H9 (cell line): Measurements from ENCODE around the gene EEF1E1. TPM values are rescaled to one million over a fixed set of nuclear protein-coding genes. Genes with fewer than 3 reads are reported as not detected.

ENCODE experiments used
- DNase-seq: peaks from one replicate; pipeline ENCODE4 v3.0.0-alpha.2; 2017
- H2AFZ ChIP-seq: one replicate; pipeline ENCODE4 v1.6.1; 2013; ENCODE audit warnings: mild to moderate bottlenecking, low read length, control low read depth, moderate library complexity
- H2AK5ac ChIP-seq: 2 replicates; pipeline ENCODE4 v1.6.1; 2013; ENCODE audit warnings: low read length, control low read depth, mixed read lengths; ENCODE audit not compliant: insufficient read length
- H2BK120ac ChIP-seq: one replicate; pipeline ENCODE4 v1.6.1; 2013; ENCODE audit warnings: low read depth, mild to moderate bottlenecking, low read length, control low read depth, inconsistent platforms; ENCODE audit not compliant: poor library complexity, severe bottlenecking
- H2BK12ac ChIP-seq: 2 replicates; pipeline ENCODE4 v1.6.1; 2013; ENCODE audit warnings: low read length, control low read depth, mixed read lengths, low read depth; ENCODE audit not compliant: insufficient read length
- H2BK15ac ChIP-seq: 2 replicates; pipeline ENCODE4 v1.6.1; 2013; ENCODE audit warnings: low read depth, low read length, control low read depth
- H2BK20ac ChIP-seq: one replicate; pipeline ENCODE4 v1.6.1; 2013; ENCODE audit warnings: low read depth, mild to moderate bottlenecking, low read length, control low read depth, inconsistent platforms; ENCODE audit not compliant: poor library complexity, severe bottlenecking
- H2BK5ac ChIP-seq: 2 replicates; pipeline ENCODE4 v1.6.1; 2013; ENCODE audit warnings: low read length, control low read depth, mixed read lengths; ENCODE audit not compliant: insufficient read length
- H3K14ac ChIP-seq: 2 replicates; pipeline ENCODE4 v1.6.1; 2013; ENCODE audit warnings: low read length, control low read depth; ENCODE audit not compliant: insufficient read depth
- H3K18ac ChIP-seq: 2 replicates; pipeline ENCODE4 v1.6.1; 2013; ENCODE audit warnings: low read depth, mild to moderate bottlenecking, mixed read lengths, low read length, control low read depth; ENCODE audit not compliant: insufficient read length
- H3K23ac ChIP-seq: 2 replicates; pipeline ENCODE4 v1.6.1; 2013; ENCODE audit warnings: low read length, control low read depth, mixed read lengths, low read depth; ENCODE audit not compliant: insufficient read length
- H3K23me2 ChIP-seq: 2 replicates; pipeline ENCODE4 v1.6.1; 2013; ENCODE audit warnings: low read depth, mild to moderate bottlenecking, mixed read lengths, low read length, control low read depth; ENCODE audit not compliant: insufficient read length, poor library complexity, severe bottlenecking
- H3K27ac ChIP-seq: 2 replicates; pipeline ENCODE4 v1.5.1; 2013; ENCODE audit warnings: low read length, control low read depth, mixed read lengths, low read depth; ENCODE audit not compliant: insufficient read length
- H3K27me3 ChIP-seq: 2 replicates; pipeline ENCODE4 v1.6.1; 2013; ENCODE audit warnings: low read length, control low read depth, inconsistent platforms; ENCODE audit not compliant: insufficient read depth
- H3K4ac ChIP-seq: 2 replicates; pipeline ENCODE4 v1.6.1; 2013; ENCODE audit warnings: low read depth, mild to moderate bottlenecking, control low read depth, inconsistent platforms, low read length, moderate library complexity
- H3K4me1 ChIP-seq: 2 replicates; pipeline ENCODE4 v1.6.1; 2013; ENCODE audit warnings: low read length, control low read depth, inconsistent platforms; ENCODE audit not compliant: insufficient read depth
- H3K4me2 ChIP-seq: 2 replicates; pipeline ENCODE4 v1.6.1; 2013; ENCODE audit warnings: low read length, control low read depth, mixed read lengths; ENCODE audit not compliant: insufficient read length, insufficient read depth
- H3K56ac ChIP-seq: 2 replicates; pipeline ENCODE4 v1.6.1; 2013; ENCODE audit warnings: low read depth, mild to moderate bottlenecking, mixed read lengths, low read length, control low read depth; ENCODE audit not compliant: insufficient read length
- H3K79me1 ChIP-seq: 2 replicates; pipeline ENCODE4 v1.6.1; 2013; ENCODE audit warnings: low read depth, mild to moderate bottlenecking, moderate library complexity, low read length, control low read depth, inconsistent platforms; ENCODE audit not compliant: insufficient read depth, poor library complexity, severe bottlenecking
- H3K79me2 ChIP-seq: 2 replicates; pipeline ENCODE4 v1.6.1; 2013; ENCODE audit warnings: low read length, control low read depth, inconsistent platforms; ENCODE audit not compliant: insufficient read depth
- H3K9ac ChIP-seq: 2 replicates; pipeline ENCODE4 v1.6.1; 2013; ENCODE audit warnings: low read length, control low read depth, mixed read lengths; ENCODE audit not compliant: insufficient read length; ENCODE audit errors: extremely low read depth
- H3K9me3 ChIP-seq: one replicate; pipeline ENCODE4 v1.6.1; 2013; ENCODE audit warnings: low read depth, low read length, inconsistent platforms; ENCODE audit not compliant: control insufficient read depth
- H3T11ph ChIP-seq: one replicate; pipeline ENCODE4 v1.6.1; 2013; ENCODE audit warnings: mild to moderate bottlenecking, low read length, control low read depth, inconsistent platforms
- H4K20me1 ChIP-seq: one replicate; pipeline ENCODE4 v1.6.1; 2013; ENCODE audit not compliant: control insufficient read depth, insufficient read length, insufficient read depth
- H4K5ac ChIP-seq: 2 replicates; pipeline ENCODE4 v1.6.1; 2013; ENCODE audit warnings: low read depth, mild to moderate bottlenecking, mixed read lengths, low read length, control low read depth; ENCODE audit not compliant: insufficient read length
- H4K8ac ChIP-seq: replicated peaks from 2 replicates; pipeline ENCODE4 v1.6.1; 2013; ENCODE audit warnings: low read length, control low read depth, mixed read lengths, low read depth; ENCODE audit not compliant: insufficient read length
- H4K91ac ChIP-seq: 2 replicates; pipeline ENCODE4 v1.6.1; 2013; ENCODE audit warnings: low read depth, mild to moderate bottlenecking, moderate library complexity, mixed read lengths, low read length, control low read depth; ENCODE audit not compliant: insufficient read length
- H3K27ac Mint-ChIP-seq, 3 experiments: 2 replicates in 2 of 3; 3 replicates in 1 of 3; pipeline ENCODE4 v1.8.0; 2020 to 2021; ENCODE audit warnings: mixed read lengths in 3 of 3, mild to moderate bottlenecking in 1 of 3, moderate library complexity in 1 of 3
- H3K27me3 Mint-ChIP-seq: 2 replicates; pipeline ENCODE4 v1.8.0; 2021; ENCODE audit warnings: low read depth, mild to moderate bottlenecking, moderate library complexity, mixed read lengths
- H3K36me3 Mint-ChIP-seq, 3 experiments: 2 replicates in 2 of 3; 3 replicates in 1 of 3; pipeline ENCODE4 v1.8.0; 2020 to 2021; ENCODE audit warnings: low read depth in 3 of 3, mixed read lengths in 3 of 3; ENCODE audit not compliant: insufficient read depth in 1 of 3
- H3K4me1 Mint-ChIP-seq, 2 experiments: 2 replicates each; pipeline ENCODE4 v1.8.0; 2020; ENCODE audit warnings: mixed read lengths in 2 of 2
- H3K4me3 Mint-ChIP-seq, 2 experiments: 2 replicates in 1 of 2; 3 replicates in 1 of 2; pipeline ENCODE4 v1.8.0; 2020 to 2021; ENCODE audit warnings: mild to moderate bottlenecking in 2 of 2, mixed read lengths in 2 of 2, moderate library complexity in 1 of 2
- H3K9me3 Mint-ChIP-seq, 2 experiments: 2 replicates in 1 of 2; 3 replicates in 1 of 2; pipeline ENCODE4 v1.8.0; 2020; ENCODE audit warnings: mild to moderate bottlenecking in 2 of 2, mixed read lengths in 2 of 2, moderate library complexity in 1 of 2
- CTCF ChIP-seq: fragments of 200-600 bp; sonication (generic); conservative IDR thresholded peaks from 3 replicates; pipeline ENCODE4 v1.8.0; 2021; ENCODE audit warnings: antibody characterized with exemption, mild to moderate bottlenecking
- WGBS: extraction: QIAGEN DNeasy Blood & Tissue Kit; methylation state at CpG from one replicate; pipeline ENCODE4 v1.1.7; 2013; ENCODE audit warnings: missing lambda C conversion rate, low lambda C conversion rate, mixed read lengths; ENCODE audit not compliant: insufficient read length; ENCODE audit errors: extremely low coverage; 5-methylcytosine and 5-hydroxymethylcytosine counted together
- total RNA-seq: library from RNA; stranded (reverse); gene quantifications from 2 replicates; pipeline ENCODE4 v1.2.1, GENCODE V29; 2021

Gene EEF1E1
- total RNA-seq, 1 experiment from 2014 or later = 71.8 TPM

GRCh38 chr6:8080362-8081151 is 21.8 kb downstream of the EEF1E1 start:
- peaks cover 2% of the 10 kb centered on the region; the same call in 1 of the 2 replicates for H3K79me2 ChIP-seq
- no CpG with 5 or more reads among the region's 4 CpGs for WGBS

More at GRCh38 chr6:8080362-8081151, 21.8 kb downstream of the EEF1E1 start:
- no peak overlapping the region for H2BK15ac ChIP-seq
- no peak overlapping the region for H2BK12ac ChIP-seq
- H3K18ac ChIP-seq = no peak overlapping the region
- H3K56ac ChIP-seq = no peak overlapping the region
- H3K4me1 ChIP-seq = no peaks in the 10 kb centered on the region
- Mint-ChIP-seq H3K4me3 (no peak overlapping the region), H3K36me3 (peaks cover 20 to 39% (median 37%) of the 10 kb centered on the region in 3 experiments), H3K27me3 (no peaks in the 10 kb centered on the region), H3K27ac (no peak overlapping the region; a peak in 1 of 7 replicates), H3K9me3 (peaks cover 0 to 6% of the 10 kb centered on the region in 2 experiments; a peak in 2 of 5 replicates), H3K4me1 (peaks cover 0 to 3% of the 10 kb centered on the region in 2 experiments; a peak in 1 of 4 replicates)
- no peak overlapping the region for H2BK5ac ChIP-seq
- no peak overlapping the region for H3K14ac ChIP-seq
- no peaks in the 10 kb centered on the region for H3K27me3 ChIP-seq
- H3K27ac ChIP-seq = no peak overlapping the region
- no peak overlapping the region for H4K8ac ChIP-seq
- no peaks in the 10 kb centered on the region for H4K20me1 ChIP-seq
- no peak overlapping the region for H2BK20ac ChIP-seq
- no peaks in the 10 kb centered on the region for H3K23me2 ChIP-seq
- H3K9ac ChIP-seq = no peak overlapping the region
- no peak overlapping the region for H3T11ph ChIP-seq
- no peaks in the 10 kb centered on the region for H3K9me3 ChIP-seq
- no peak overlapping the region for H4K91ac ChIP-seq
- no peak overlapping the region for H2AK5ac ChIP-seq
- DNase-seq = no peak
- TF ChIP-seq CTCF = no peak
- no peak overlapping the region for H4K5ac ChIP-seq
- no peak overlapping the region for H3K4me2 ChIP-seq
- no peak overlapping the region for H2AFZ ChIP-seq
- H3K79me1 ChIP-seq = no peaks in the 10 kb centered on the region
- H3K4ac ChIP-seq = no peak overlapping the region
- no peak overlapping the region for H2BK120ac ChIP-seq
- no peak overlapping the region for H3K23ac ChIP-seq
